Esophagus squamous epithelium (tissue), 4 donors: ENCODE data around the gene SYT1.

Source experiments
- POLR2A ChIP-seq, 4 donors: fragments of 450-650 bp; IDR thresholded peaks; one replicate each; pipeline ENCODE4 v1.6.1; 2017; ENCODE audit warnings: antibody characterized with exemption in 4 of 4, mild to moderate bottlenecking in 4 of 4, moderate library complexity in 3 of 4
- TF ChIP-seq, protein P1 (sequence below), 6 experiments: fragments of 450-650 bp in 4 of 6; fragments of 200-600 bp in 2 of 6; sonication (generic) in 2 of 6; IDR thresholded peaks; one replicate each; pipeline ENCODE4 v1.5.1; 2016 to 2019; ENCODE audit warnings: antibody characterized with exemption in 6 of 6, mild to moderate bottlenecking in 4 of 6, moderate library complexity in 4 of 6

DNA sequence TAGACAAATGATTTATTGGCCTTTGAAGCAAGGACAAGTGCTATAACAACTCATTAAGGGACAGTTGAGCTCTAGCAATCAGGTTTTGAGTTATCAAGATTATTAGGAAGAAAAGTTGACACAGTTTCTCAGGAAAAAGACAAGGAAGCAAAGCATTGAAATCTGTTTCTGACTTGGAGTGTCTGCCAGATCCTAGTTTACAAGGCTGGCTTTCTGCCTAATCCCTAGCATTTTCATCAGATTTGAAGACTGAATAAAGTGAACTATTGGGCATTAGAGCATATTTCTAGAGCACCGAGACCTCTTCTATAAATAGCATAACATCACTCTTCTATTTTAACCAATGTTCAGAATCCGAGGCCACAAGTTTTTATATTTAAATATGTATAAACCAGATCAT lies 7.0 kb downstream of the SYT1 start:
- TF ChIP-seq, protein P1, sequence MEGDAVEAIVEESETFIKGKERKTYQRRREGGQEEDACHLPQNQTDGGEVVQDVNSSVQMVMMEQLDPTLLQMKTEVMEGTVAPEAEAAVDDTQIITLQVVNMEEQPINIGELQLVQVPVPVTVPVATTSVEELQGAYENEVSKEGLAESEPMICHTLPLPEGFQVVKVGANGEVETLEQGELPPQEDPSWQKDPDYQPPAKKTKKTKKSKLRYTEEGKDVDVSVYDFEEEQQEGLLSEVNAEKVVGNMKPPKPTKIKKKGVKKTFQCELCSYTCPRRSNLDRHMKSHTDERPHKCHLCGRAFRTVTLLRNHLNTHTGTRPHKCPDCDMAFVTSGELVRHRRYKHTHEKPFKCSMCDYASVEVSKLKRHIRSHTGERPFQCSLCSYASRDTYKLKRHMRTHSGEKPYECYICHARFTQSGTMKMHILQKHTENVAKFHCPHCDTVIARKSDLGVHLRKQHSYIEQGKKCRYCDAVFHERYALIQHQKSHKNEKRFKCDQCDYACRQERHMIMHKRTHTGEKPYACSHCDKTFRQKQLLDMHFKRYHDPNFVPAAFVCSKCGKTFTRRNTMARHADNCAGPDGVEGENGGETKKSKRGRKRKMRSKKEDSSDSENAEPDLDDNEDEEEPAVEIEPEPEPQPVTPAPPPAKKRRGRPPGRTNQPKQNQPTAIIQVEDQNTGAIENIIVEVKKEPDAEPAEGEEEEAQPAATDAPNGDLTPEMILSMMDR (IDR thresholded peaks at IDR 0.05), result no peak
- no peak for TF ChIP-seq POLR2A (IDR thresholded peaks at IDR 0.05)
